T-helper 2 cell treated with Interferon-gamma antibody and Interleukin-4, amounts not matched to agents 100 ng/mL and 5 ng/mL, for 36 hours (primary cell): ENCODE results near the gene LOXL3. TPM values are rescaled to one million over a fixed set of nuclear protein-coding genes. Genes with fewer than 3 reads are reported as not detected.
"Not testable (repeated sequence)": the region's sequence is repeated elsewhere in the genome, so short reads cannot be mapped to it uniquely, and the experiment has no call there.

Experiments
- intact Hi-C: fragments of 100-400 bp; cut with micrococcal nuclease; formaldehyde crosslinking; loops from one replicate; pipeline ENCODE4 v1.15.1; 2023
- total RNA-seq: library from RNA; stranded (reverse); gene quantifications from 2 replicates; pipeline ENCODE4 v1.2.3, GENCODE V29; 2022

The LOXL3 gene
- total RNA-seq, 1 donor from 2014 or later, result 1.00 TPM

GRCh38 chr2:74575320-74575719 is 21.6 kb upstream of the LOXL3 start:
- intact Hi-C loops, result loop anchor here (2.0 kb wide), 1 partner anchor 21 kb away; the partner anchor contains the start of gene DOK1

- intact Hi-C loops, result loop anchor here (2.0 kb wide), 1 partner anchor 19 kb away; the partner anchor contains the start of gene DOK1
Measured at GRCh38 chr2:74573747-74574562, 20.2 kb upstream of the LOXL3 start.

GRCh38 chr2:74572178-74572925 is 18.6 kb upstream of the LOXL3 start:
- intact Hi-C loops, result no loop called here

GRCh38 chr2:74571058-74571457 is 17.3 kb upstream of the LOXL3 start:
- intact Hi-C loops, result no loop called here

- intact Hi-C loops, result no loop called here
Measured at GRCh38 chr2:74569686-74570085, 15.9 kb upstream of the LOXL3 start.

GRCh38 chr2:74567881-74568280 is 14.1 kb upstream of the LOXL3 start:
- intact Hi-C loops, result no loop called here

- intact Hi-C loops, result no loop called here
Measured at GRCh38 chr2:74566754-74567085, 13.0 kb upstream of the LOXL3 start.

- intact Hi-C loops, result no loop called here
Measured at GRCh38 chr2:74566076-74566753, 12.5 kb upstream of the LOXL3 start.

- intact Hi-C loops, result no loop called here
Measured at GRCh38 chr2:74564222-74564621, 10.5 kb upstream of the LOXL3 start.

- intact Hi-C loops, result no loop called here
Measured at GRCh38 chr2:74562126-74562775, 8.5 kb upstream of the LOXL3 start.

- intact Hi-C loops, result not testable (repeated sequence)
Measured at GRCh38 chr2:74561022-74561421, 7.3 kb upstream of the LOXL3 start.

GRCh38 chr2:74560591-74560990 is 6.8 kb upstream of the LOXL3 start:
- intact Hi-C loops, result no loop called here

GRCh38 chr2:74559912-74560311 is 6.2 kb upstream of the LOXL3 start:
- intact Hi-C loops, result loop anchor here (10.0 kb wide), 1 partner anchor 275 kb away; the partner anchor contains the start of gene HK2

GRCh38 chr2:74558284-74559230 is 4.8 kb upstream of the LOXL3 start:
- intact Hi-C loops, result loop anchor here (10.0 kb wide), 1 partner anchor 276 kb away; the partner anchor contains the start of gene HK2

- intact Hi-C loops, result loop anchor here (10.0 kb wide), 1 partner anchor 278 kb away; the partner anchor contains the start of gene HK2
Measured at GRCh38 chr2:74556831-74557370, 3.2 kb upstream of the LOXL3 start.

GRCh38 chr2:74556159-74556558 is 2.4 kb upstream of the LOXL3 start:
- intact Hi-C loops, result loop anchor here (10.0 kb wide), 1 partner anchor 279 kb away; the partner anchor contains the start of gene HK2

GRCh38 chr2:74555610-74556103 is 1.9 kb upstream of the LOXL3 start:
- intact Hi-C loops, result loop anchor here (2.0 to 10.0 kb wide), 4 partner anchors 19 to 279 kb away; partner anchors contain the start of genes HK2 and PCGF1

GRCh38 chr2:74554820-74555531 is 1.2 kb upstream of the LOXL3 start:
- intact Hi-C loops, result loop anchor here (1.0 to 10.0 kb wide), 7 partner anchors 20 to 280 kb away; partner anchors contain the start of genes AUP1, HK2, HTRA2 and PCGF1
